Ascending aorta (tissue), 2 donors: ENCODE results near the gene IL1R1. TPM values are rescaled to one million over a fixed set of nuclear protein-coding genes. Genes with fewer than 3 reads are reported as not detected.

ENCODE experiments used
- DNase-seq, 2 donors: peaks; one replicate each; pipeline ENCODE4 v3.0.0-alpha.2; 2019; ENCODE audit warnings: low spot score in 2 of 2
- H3K27ac ChIP-seq, 2 donors: fragments of 200-600 bp; sonication (generic); one replicate each; pipeline ENCODE4 v1.5.1; 2016 to 2017; ENCODE audit warnings: mild to moderate bottlenecking in 1 of 2
- H3K27me3 ChIP-seq: fragments of 200-600 bp; sonication (generic); one replicate; pipeline ENCODE4 v1.5.1; 2017
- H3K36me3 ChIP-seq, 2 donors: fragments of 200-600 bp; sonication (generic); one replicate each; pipeline ENCODE4 v1.5.1; 2016
- H3K4me1 ChIP-seq, 2 donors: fragments of 200-600 bp; sonication (generic); one replicate each; pipeline ENCODE4 v1.5.1; 2016 to 2017; ENCODE audit warnings: mild to moderate bottlenecking in 1 of 2
- H3K4me3 ChIP-seq, 2 donors: fragments of 200-600 bp; sonication (generic); one replicate each; pipeline ENCODE4 v1.5.1; 2016 to 2017; ENCODE audit warnings: mild to moderate bottlenecking in 1 of 2
- H3K9me3 ChIP-seq, 2 donors: fragments of 200-600 bp; sonication (generic); one replicate each; pipeline ENCODE4 v1.5.1; 2016
- intact Hi-C: fragments of 100-400 bp; cut with DNase I; formaldehyde crosslinking; loops from one replicate; pipeline ENCODE4 v1.15.1; 2023
- total RNA-seq: library from RNA; depleted of rRNA; stranded (reverse); fragments of >200 nt; gene quantifications from one replicate; pipeline ENCODE4 v1.1.0, GENCODE V29; 2016
- TF ChIP-seq, protein P1 (sequence below), 3 experiments: fragments of 200-600 bp in 2 of 3; fragments of 450-650 bp in 1 of 3; sonication (generic) in 2 of 3; IDR thresholded peaks; one replicate each; pipeline ENCODE4 v1.5.1; 2016 to 2019; ENCODE audit warnings: antibody characterized with exemption in 3 of 3, mild to moderate bottlenecking in 1 of 3, moderate library complexity in 1 of 3

IL1R1 gene
- total RNA-seq, 1 donor from 2014 or later, result 132 TPM

DNA sequence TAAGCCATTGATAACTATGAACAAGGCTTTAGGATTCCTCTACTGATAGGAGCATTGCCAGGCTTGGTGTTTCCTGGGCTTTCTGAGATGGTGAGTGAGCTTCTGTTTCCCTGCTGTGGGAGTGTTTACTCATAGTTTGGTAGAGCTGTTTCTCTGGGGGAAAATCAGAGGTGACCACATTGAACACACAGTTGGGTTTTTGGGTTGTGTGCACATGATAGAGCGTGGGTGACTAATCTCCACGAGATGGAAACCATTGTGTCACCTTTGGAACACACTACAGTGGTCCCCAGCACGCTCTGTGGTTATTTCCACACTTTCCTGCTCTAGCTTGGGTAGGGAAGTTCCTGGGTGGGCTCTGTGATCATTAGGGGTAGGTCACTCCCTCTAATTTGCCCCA lies 5.4 kb downstream of the IL1R1 start:
- TF ChIP-seq, protein P1, sequence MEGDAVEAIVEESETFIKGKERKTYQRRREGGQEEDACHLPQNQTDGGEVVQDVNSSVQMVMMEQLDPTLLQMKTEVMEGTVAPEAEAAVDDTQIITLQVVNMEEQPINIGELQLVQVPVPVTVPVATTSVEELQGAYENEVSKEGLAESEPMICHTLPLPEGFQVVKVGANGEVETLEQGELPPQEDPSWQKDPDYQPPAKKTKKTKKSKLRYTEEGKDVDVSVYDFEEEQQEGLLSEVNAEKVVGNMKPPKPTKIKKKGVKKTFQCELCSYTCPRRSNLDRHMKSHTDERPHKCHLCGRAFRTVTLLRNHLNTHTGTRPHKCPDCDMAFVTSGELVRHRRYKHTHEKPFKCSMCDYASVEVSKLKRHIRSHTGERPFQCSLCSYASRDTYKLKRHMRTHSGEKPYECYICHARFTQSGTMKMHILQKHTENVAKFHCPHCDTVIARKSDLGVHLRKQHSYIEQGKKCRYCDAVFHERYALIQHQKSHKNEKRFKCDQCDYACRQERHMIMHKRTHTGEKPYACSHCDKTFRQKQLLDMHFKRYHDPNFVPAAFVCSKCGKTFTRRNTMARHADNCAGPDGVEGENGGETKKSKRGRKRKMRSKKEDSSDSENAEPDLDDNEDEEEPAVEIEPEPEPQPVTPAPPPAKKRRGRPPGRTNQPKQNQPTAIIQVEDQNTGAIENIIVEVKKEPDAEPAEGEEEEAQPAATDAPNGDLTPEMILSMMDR (IDR thresholded peaks at IDR 0.05), result no peak
- no peak overlapping the region for H3K27ac ChIP-seq
- no peak for DNase-seq
- intact Hi-C loops, result no loop called here
- peaks cover 0 to 8% of the 10 kb centered on the region in 2 donors for H3K36me3 ChIP-seq
- H3K27me3 ChIP-seq, result no peaks in the 10 kb centered on the region
- no peaks in the 10 kb centered on the region for H3K4me1 ChIP-seq
- H3K9me3 ChIP-seq, result peaks cover 10 to 38% of the 10 kb centered on the region in 2 donors
- no peak overlapping the region for H3K4me3 ChIP-seq

DNA sequence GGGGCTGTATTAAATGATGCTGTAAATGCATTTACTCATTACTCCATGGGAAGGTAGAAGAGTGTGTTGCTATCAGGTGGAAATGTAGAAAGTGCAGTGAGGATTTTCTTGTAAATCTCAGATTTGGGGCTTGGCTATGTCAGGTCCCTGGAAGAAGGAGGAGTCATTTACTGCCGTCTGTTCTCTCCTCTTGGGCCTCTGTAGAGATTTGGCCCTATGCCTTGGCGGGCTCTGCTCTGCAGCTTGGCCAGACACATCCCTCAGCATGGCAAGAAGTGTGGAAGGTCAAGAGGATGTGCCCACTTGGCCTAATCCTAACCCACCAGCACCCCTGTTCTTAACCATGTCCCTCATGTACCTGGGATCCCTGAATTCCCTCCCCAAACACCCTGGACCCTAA lies 6.7 kb downstream of the IL1R1 start:
- intact Hi-C loops, result no loop called here
- DNase-seq, result no peak
- peaks cover 10 to 38% of the 10 kb centered on the region in 2 donors for H3K9me3 ChIP-seq
- H3K4me1 ChIP-seq, result no peaks in the 10 kb centered on the region
- H3K27ac ChIP-seq, result no peak overlapping the region
- TF ChIP-seq, protein P1 (IDR thresholded peaks at IDR 0.05), result no peak
- no peak overlapping the region for H3K4me3 ChIP-seq
- H3K36me3 ChIP-seq, result peaks cover 0 to 12% of the 10 kb centered on the region in 2 donors
- no peaks in the 10 kb centered on the region for H3K27me3 ChIP-seq

DNA sequence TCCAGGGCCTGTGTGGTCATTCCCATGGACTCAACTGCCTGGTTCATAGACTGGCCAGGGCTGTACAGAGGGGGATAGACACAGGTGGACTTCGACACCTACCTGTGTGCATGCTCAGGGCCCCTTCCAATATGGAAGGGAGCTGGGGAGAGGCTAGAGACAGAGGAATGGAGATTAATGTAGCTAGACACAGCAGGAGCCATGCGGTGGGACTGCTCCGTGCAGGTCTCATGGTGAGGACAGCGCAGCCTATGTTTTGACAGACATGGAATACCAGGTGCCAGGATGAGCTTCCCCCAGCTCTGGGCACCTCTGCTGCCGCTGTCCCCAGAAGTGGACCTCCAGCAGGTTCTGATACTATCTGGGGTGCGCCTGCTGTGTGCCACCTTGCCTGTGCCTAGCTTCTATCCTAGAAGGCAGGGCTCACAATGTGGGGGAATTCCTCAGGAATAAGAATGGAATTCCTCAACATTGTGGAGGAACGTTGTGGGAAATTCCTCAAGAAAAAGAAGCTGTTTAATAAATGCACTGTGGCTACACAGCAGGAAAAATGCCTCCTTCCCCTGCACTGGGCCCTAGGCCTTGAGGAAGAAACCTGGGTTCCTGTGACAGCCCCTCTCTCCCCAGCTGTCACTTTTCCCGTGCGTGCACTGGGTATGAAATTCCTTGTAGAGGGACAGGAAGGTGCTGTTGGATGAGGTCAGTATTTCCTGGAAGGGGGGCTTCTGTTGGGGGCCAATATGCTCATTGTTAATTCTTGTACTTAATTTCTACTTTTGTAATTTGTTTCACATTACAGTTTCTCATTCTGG lies 7.3 kb downstream of the IL1R1 start:
- no peak for DNase-seq
- H3K9me3 ChIP-seq, result peaks cover 10 to 36% of the 10 kb centered on the region in 2 donors
- H3K36me3 ChIP-seq, result peaks cover 0 to 17% of the 10 kb centered on the region in 2 donors
- no peaks in the 10 kb centered on the region for H3K4me1 ChIP-seq
- intact Hi-C loops, result no loop called here
- H3K4me3 ChIP-seq, result no peak overlapping the region
- H3K27me3 ChIP-seq, result no peaks in the 10 kb centered on the region
- TF ChIP-seq, protein P1 (IDR thresholded peaks at IDR 0.05), result no peak
- no peak overlapping the region for H3K27ac ChIP-seq

DNA sequence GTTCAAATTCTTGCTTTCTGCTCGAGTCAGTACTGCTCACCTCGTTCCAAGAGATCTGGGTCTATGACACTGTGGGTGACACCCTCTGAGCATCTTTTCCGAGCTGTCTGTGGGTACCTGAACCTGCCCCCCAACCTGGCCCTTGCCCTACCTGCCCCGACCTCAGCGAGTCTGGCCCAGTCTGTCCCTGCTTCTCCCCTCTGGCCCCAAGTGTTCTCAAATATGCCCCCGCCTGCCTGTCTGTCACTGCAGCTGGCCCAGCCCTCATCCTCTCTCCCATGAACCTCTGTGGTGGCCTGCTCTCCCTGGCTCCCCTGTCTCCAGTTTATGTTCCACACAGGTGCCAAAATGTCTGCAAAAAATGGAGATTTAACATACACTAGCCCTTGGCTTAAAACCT lies 11.8 kb downstream of the IL1R1 start:
- DNase-seq, result no peak
- TF ChIP-seq, protein P1 (IDR thresholded peaks at IDR 0.05), result no peak
- H3K4me3 ChIP-seq, result no peak overlapping the region
- H3K27ac ChIP-seq, result no peak overlapping the region
- H3K9me3 ChIP-seq, result no peaks in the 10 kb centered on the region
- intact Hi-C loops, result no loop called here
- no peaks in the 10 kb centered on the region for H3K4me1 ChIP-seq
- peaks cover 7 to 33% of the 10 kb centered on the region in 2 donors for H3K36me3 ChIP-seq
- no peaks in the 10 kb centered on the region for H3K27me3 ChIP-seq

DNA sequence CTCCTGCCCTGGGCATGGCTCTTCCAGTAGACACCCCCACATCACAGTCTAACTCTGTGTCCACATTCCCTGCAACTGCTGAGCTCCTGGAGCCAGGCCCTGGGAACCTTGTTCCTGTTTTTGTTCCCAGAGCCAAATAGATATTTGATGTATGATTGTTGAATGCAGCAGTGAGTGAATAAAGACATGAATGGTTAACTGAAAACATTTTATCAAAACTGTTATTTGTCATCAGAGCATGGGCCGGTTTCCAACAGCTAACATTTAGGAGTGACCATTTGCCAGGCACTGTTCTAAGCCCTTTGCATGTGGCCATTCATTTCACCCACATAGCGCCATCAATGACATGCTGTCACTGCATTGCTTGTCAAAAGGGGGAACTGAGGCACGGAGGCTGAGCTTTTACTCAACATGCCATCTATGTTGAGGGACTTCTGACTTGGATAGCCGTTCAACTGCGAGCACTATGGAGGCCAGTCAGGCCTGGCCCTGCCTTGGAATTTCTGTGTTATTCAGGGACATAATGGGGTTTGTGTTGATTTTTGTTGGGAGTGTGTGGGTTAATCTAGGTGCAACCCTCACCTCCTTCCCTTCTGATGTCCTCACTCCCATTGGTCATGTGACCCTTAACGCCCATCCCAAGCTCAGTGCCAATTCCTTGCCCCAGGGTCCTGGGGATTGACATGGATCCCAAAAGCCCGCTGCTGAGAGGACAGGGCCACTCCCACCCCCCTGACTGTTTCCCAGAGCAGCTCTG lies 12.6 kb downstream of the IL1R1 start:
- Histone ChIP-seq H3K27me3 (no peaks in the 10 kb centered on the region), H3K4me3 (no peak overlapping the region), H3K9me3 (no peaks in the 10 kb centered on the region), H3K27ac (peak overlapping the region; percentile 36 to 49), H3K4me1 (no peaks in the 10 kb centered on the region), H3K36me3 (peaks cover 13 to 39% of the 10 kb centered on the region in 2 donors)
- DNase-seq, result no peak
- intact Hi-C loops, result no loop called here
- TF ChIP-seq, protein P1 (IDR thresholded peaks at IDR 0.05), result no peak
